CD4-positive, alpha-beta memory T cell (primary cell): Measurements from ENCODE around the gene LLGL1. TPM values are rescaled to one million over a fixed set of nuclear protein-coding genes. Genes with fewer than 3 reads are reported as not detected.

Experiments used
- CTCF ChIA-PET: fragments of 350-600 bp; sonication (Branson Sonifier 250); formaldehyde crosslinking; loops from one replicate; lab custom pipeline; 2021; ENCODE audit warnings: inconsistent platforms; ENCODE audit not compliant: partially characterized antibody; lab: Charles Lee
- POLR2A ChIA-PET: fragments of 350-600 bp; sonication (Branson Sonifier 250); formaldehyde crosslinking; loops from one replicate; lab custom pipeline; 2021; ENCODE audit not compliant: partially characterized antibody; lab: Charles Lee
- DNase-seq, 5 donors: peaks; one replicate each; pipeline versions ENCODE4 v3.0.0 to v3.0.0-alpha.2; 2020 to 2022; ENCODE audit warnings: mixed read lengths in 1 of 5
- H3K27ac ChIP-seq: one replicate; pipeline ENCODE4 v1.7.0; 2013; ENCODE audit warnings: low read depth, low read length
- H3K27me3 ChIP-seq: 2 replicates; pipeline ENCODE4 v1.7.0; 2013; ENCODE audit warnings: mild to moderate bottlenecking, low read length, moderate library complexity; ENCODE audit not compliant: insufficient read depth
- H3K36me3 ChIP-seq: 2 replicates; pipeline ENCODE4 v1.7.0; 2013; ENCODE audit warnings: mild to moderate bottlenecking, low read length, moderate library complexity; ENCODE audit not compliant: insufficient read depth
- H3K4me1 ChIP-seq: 2 replicates; pipeline ENCODE4 v1.7.0; 2013; ENCODE audit warnings: mild to moderate bottlenecking, low read length, moderate library complexity; ENCODE audit not compliant: insufficient read depth
- H3K4me3 ChIP-seq, 2 donors: one replicate each; pipeline ENCODE4 v1.7.0; 2013; ENCODE audit warnings: low read length in 2 of 2, mild to moderate bottlenecking in 1 of 2
- H3K9me3 ChIP-seq, 2 donors: one replicate each; pipeline ENCODE4 v1.7.0; 2013; ENCODE audit warnings: low read length in 2 of 2, control low read depth in 1 of 2; ENCODE audit not compliant: control insufficient read depth in 1 of 2
- H3K27ac Mint-ChIP-seq, 7 donors: one replicate each; pipeline ENCODE4 v1.8.0; 2020 to 2021; ENCODE audit warnings: mixed read lengths in 7 of 7, mild to moderate bottlenecking in 6 of 7, inconsistent platforms in 3 of 7, moderate library complexity in 3 of 7
- H3K27me3 Mint-ChIP-seq, 2 donors: one replicate each; pipeline ENCODE4 v1.8.0; 2020 to 2021; ENCODE audit warnings: mixed read lengths in 2 of 2
- H3K36me3 Mint-ChIP-seq, 2 donors: one replicate each; pipeline ENCODE4 v1.8.0; 2020 to 2021; ENCODE audit warnings: mixed read lengths in 2 of 2, inconsistent platforms in 1 of 2, mild to moderate bottlenecking in 1 of 2
- H3K4me1 Mint-ChIP-seq, 4 donors: one replicate each; pipeline ENCODE4 v1.8.0; 2020 to 2021; ENCODE audit warnings: mixed read lengths in 4 of 4, mild to moderate bottlenecking in 1 of 4
- H3K4me3 Mint-ChIP-seq, 8 donors: one replicate each; pipeline ENCODE4 v1.8.0; 2020 to 2021; ENCODE audit warnings: mixed read lengths in 8 of 8, mild to moderate bottlenecking in 7 of 8, moderate library complexity in 6 of 8, inconsistent platforms in 3 of 8
- H3K9me3 Mint-ChIP-seq, 8 donors: one replicate each; pipeline ENCODE4 v1.8.0; 2020 to 2021; ENCODE audit warnings: mixed read lengths in 8 of 8, mild to moderate bottlenecking in 5 of 8, inconsistent platforms in 3 of 8, moderate library complexity in 1 of 8
- intact Hi-C: fragments of 100-400 bp; cut with micrococcal nuclease; formaldehyde crosslinking; loops from one replicate; pipeline ENCODE4 v1.15.1; 2023
- polyA plus RNA-seq, 2 donors: library from polyadenylated mRNA; unstranded; fragments of 300-500 nt; fragmentation: Illumina TruSeq; gene quantifications; one replicate each; pipeline ENCODE4 v1.2.3, GENCODE V29; 2021
- total RNA-seq, 2 experiments: library from RNA; stranded (reverse); gene quantifications; one replicate each; pipeline ENCODE4 v1.2.3, GENCODE V29; 2021

Gene LLGL1
- total and polyA plus RNA-seq, 4 experiments from 2014 or later = 0.25 to 20.5 (median 10.6) TPM

- Mint-ChIP-seq H3K9me3 (no peaks in the 10 kb centered on the region), H3K27me3 (no peaks in the 10 kb centered on the region)
- intact Hi-C loops = no loop called here
Observed at GRCh38 chr17:18280249-18280648, 54.8 kb downstream of the LLGL1 start.

GRCh38 chr17:18280766-18281371, 55.4 kb downstream of the LLGL1 start:
- no peaks in the 10 kb centered on the region for H3K4me1 Mint-ChIP-seq
- H3K27ac Mint-ChIP-seq = no peak overlapping the region
- no peaks in the 10 kb centered on the region for H3K27me3 Mint-ChIP-seq
- Histone ChIP-seq H3K27me3 (no peaks in the 10 kb centered on the region), H3K27ac (no peak overlapping the region), H3K4me3 (no peak overlapping the region), H3K36me3 (peaks cover 75% of the 10 kb centered on the region), H3K9me3 (no peaks in the 10 kb centered on the region), H3K4me1 (no peaks in the 10 kb centered on the region)
- no peaks in the 10 kb centered on the region for H3K9me3 Mint-ChIP-seq
- intact Hi-C loops = no loop called here
- H3K4me3 Mint-ChIP-seq = no peak overlapping the region
- peaks cover 39 to 72% of the 10 kb centered on the region in 2 donors for H3K36me3 Mint-ChIP-seq
- no peak for DNase-seq
- CTCF ChIA-PET = no interaction called here
- POLR2A ChIA-PET = no interaction called here

More at GRCh38 chr17:18280249-18280648, 54.8 kb downstream of the LLGL1 start:
- Histone ChIP-seq H3K4me1 (no peaks in the 10 kb centered on the region), H3K27me3 (no peaks in the 10 kb centered on the region), H3K9me3 (no peaks in the 10 kb centered on the region), H3K27ac (no peak overlapping the region), H3K4me3 (no peak overlapping the region), H3K36me3 (peaks cover 69% of the 10 kb centered on the region)
- H3K27ac Mint-ChIP-seq = no peak overlapping the region
- H3K4me1 Mint-ChIP-seq = no peaks in the 10 kb centered on the region
- ChIA-PET CTCF (no interaction called here), POLR2A (no interaction called here)
- peaks cover 34 to 65% of the 10 kb centered on the region in 2 donors for H3K36me3 Mint-ChIP-seq
- DNase-seq = no peak
- H3K4me3 Mint-ChIP-seq = no peak overlapping the region

GRCh38 chr17:18281788-18282187, 56.4 kb downstream of the LLGL1 start:
- H3K27me3 Mint-ChIP-seq = no peaks in the 10 kb centered on the region

GRCh38 chr17:18285296-18285695, 59.9 kb downstream of the LLGL1 start:
- Mint-ChIP-seq H3K27me3 (no peaks in the 10 kb centered on the region), H3K36me3 (peaks cover 52 to 79% of the 10 kb centered on the region in 2 donors), H3K27ac (no peak overlapping the region), H3K9me3 (no peaks in the 10 kb centered on the region), H3K4me3 (no peak overlapping the region), H3K4me1 (no peaks in the 10 kb centered on the region)
- DNase-seq = no peak
- no peak overlapping the region for H3K27ac ChIP-seq
- no peaks in the 10 kb centered on the region for H3K4me1 ChIP-seq
- H3K36me3 ChIP-seq = peaks cover 63% of the 10 kb centered on the region
- POLR2A ChIA-PET = no interaction called here
- no peak overlapping the region for H3K4me3 ChIP-seq
- no peaks in the 10 kb centered on the region for H3K9me3 ChIP-seq
- CTCF ChIA-PET = interaction anchor here (0.7 to 1.1 kb wide), 2 partner anchors 11 to 1307 kb away, joined by 3 read pairs; no protein-coding TSS in a partner anchor
- intact Hi-C loops = no loop called here
- H3K27me3 ChIP-seq = no peaks in the 10 kb centered on the region

More at GRCh38 chr17:18281788-18282187, 56.4 kb downstream of the LLGL1 start:
- intact Hi-C loops = no loop called here
- Histone ChIP-seq H3K27me3 (no peaks in the 10 kb centered on the region), H3K4me3 (no peak overlapping the region), H3K9me3 (no peaks in the 10 kb centered on the region), H3K27ac (no peak overlapping the region), H3K36me3 (peaks cover 68% of the 10 kb centered on the region), H3K4me1 (no peaks in the 10 kb centered on the region)
- Mint-ChIP-seq H3K27ac (peak overlapping the region in 1 of 7 donors; percentile 47), H3K36me3 (peaks cover 43 to 70% of the 10 kb centered on the region in 2 donors), H3K9me3 (no peaks in the 10 kb centered on the region), H3K4me1 (no peaks in the 10 kb centered on the region), H3K4me3 (no peak overlapping the region)
- POLR2A ChIA-PET = no interaction called here
- no peak for DNase-seq
- CTCF ChIA-PET = no interaction called here

- H3K36me3 Mint-ChIP-seq = peaks cover 36 to 66% of the 10 kb centered on the region in 2 donors
- intact Hi-C loops = no loop called here
Observed at GRCh38 chr17:18291718-18292540, 66.5 kb downstream of the LLGL1 start.

More at GRCh38 chr17:18291718-18292540, 66.5 kb downstream of the LLGL1 start:
- no peak overlapping the region for H3K4me3 ChIP-seq
- no peaks in the 10 kb centered on the region for H3K27me3 ChIP-seq
- Mint-ChIP-seq H3K27ac (peak overlapping the region in 3 of 7 donors; percentile 23 to 47 (median 31)), H3K4me3 (no peak overlapping the region), H3K4me1 (no peaks in the 10 kb centered on the region), H3K9me3 (no peaks in the 10 kb centered on the region), H3K27me3 (no peaks in the 10 kb centered on the region)
- no peaks in the 10 kb centered on the region for H3K4me1 ChIP-seq
- no peaks in the 10 kb centered on the region for H3K9me3 ChIP-seq
- peaks cover 42% of the 10 kb centered on the region for H3K36me3 ChIP-seq
- CTCF ChIA-PET = no interaction called here
- DNase-seq = no peak
- H3K27ac ChIP-seq = no peak overlapping the region
- POLR2A ChIA-PET = no interaction called here

Other genes with a start within 250 kb of the LLGL1 start
- 10 to 100 TPM; 24.1 to 24.3 TPM for gene ATPAF2, start 186.5 kb upstream of the LLGL1 start, total RNA-seq
- gene ATPAF2, start 186.5 kb upstream of the LLGL1 start, polyA plus RNA-seq = 10 to 100 TPM; 16.6 to 18.0 TPM
- 10 to 100 TPM; 11.1 to 13.1 TPM for gene GID4, start 186.2 kb upstream of the LLGL1 start, total RNA-seq
- 1 to 10 TPM; 6.5 to 8.4 TPM for gene GID4, start 186.2 kb upstream of the LLGL1 start, polyA plus RNA-seq
- 10 to 100 TPM; 56.8 to 61.0 TPM for gene DRG2, start 137.7 kb upstream of the LLGL1 start, total RNA-seq
- gene DRG2, start 137.7 kb upstream of the LLGL1 start, polyA plus RNA-seq = 10 to 100 TPM; 40.3 to 50.4 TPM
- gene MYO15A, start 116.9 kb upstream of the LLGL1 start, total RNA-seq = 1 to 10 TPM; 1.6 to 2.2 TPM
- gene MYO15A, start 116.9 kb upstream of the LLGL1 start, polyA plus RNA-seq = under 1 TPM; 0.14 to 0.43 TPM
- gene ALKBH5, start 41.8 kb upstream of the LLGL1 start, total RNA-seq = 100 to 1,000 TPM; 119 TPM
- 100 to 1,000 TPM; 128 to 132 TPM for gene ALKBH5, start 41.8 kb upstream of the LLGL1 start, polyA plus RNA-seq
- 100 to 1,000 TPM; 333 to 344 TPM for gene FLII, start 33.1 kb downstream of the LLGL1 start, total RNA-seq
- gene FLII, start 33.1 kb downstream of the LLGL1 start, polyA plus RNA-seq = 100 to 1,000 TPM; 113 to 204 TPM
- gene MIEF2, start 35.0 kb downstream of the LLGL1 start, total RNA-seq = 10 to 100 TPM; 18.2 to 19.3 TPM
- gene MIEF2, start 35.0 kb downstream of the LLGL1 start, polyA plus RNA-seq = 10 to 100 TPM in 1 of 2 donors, 1 to 10 TPM in 1; 9.9 to 10.9 TPM
- gene TOP3A, start 89.4 kb downstream of the LLGL1 start, total RNA-seq = 10 to 100 TPM; 43.8 to 55.2 TPM
- gene TOP3A, start 89.4 kb downstream of the LLGL1 start, polyA plus RNA-seq = 10 to 100 TPM in 1 of 2 donors, 1 to 10 TPM in 1; 6.2 to 19.1 TPM
- 10 to 100 TPM; 49.7 to 51.3 TPM for gene SMCR8, start 89.7 kb downstream of the LLGL1 start, total RNA-seq
- gene SMCR8, start 89.7 kb downstream of the LLGL1 start, polyA plus RNA-seq = 1 to 10 TPM in 1 of 2 donors, under 1 TPM in 1; 0.47 to 5.2 TPM
- gene SHMT1, start 137.9 kb downstream of the LLGL1 start, total RNA-seq = 10 to 100 TPM; 14.6 to 15.9 TPM
- gene SHMT1, start 137.9 kb downstream of the LLGL1 start, polyA plus RNA-seq = 10 to 100 TPM; 24.0 to 24.6 TPM
- gene EVPLL, start 152.1 kb downstream of the LLGL1 start, total RNA-seq = not detected
- not detected for gene EVPLL, start 152.1 kb downstream of the LLGL1 start, polyA plus RNA-seq